GM12878 (cell line): ENCODE data around the gene STARD13. TPM values are rescaled to one million over a fixed set of nuclear protein-coding genes. Genes with fewer than 3 reads are reported as not detected.

ENCODE experiments used
- ATAC-seq: fragments of 200-7000 bp; cut with Tn5 transposase; 3 replicates; pipeline ENCODE4 v1.9.1; 2020; ENCODE audit warnings: mild to moderate bottlenecking, moderate library complexity
- BruUV-seq: library from RNA; stranded (reverse); fragments of 400-500 nt; replicated peaks from 2 replicates; lab custom pipeline; 2021; lab: Mats Ljungman, UMichigan
- CTCF ChIA-PET: fragments of 300-600 bp; sonication (Branson Sonifier 250); formaldehyde crosslinking; extraction: SDS; loops from one replicate; lab custom pipeline; 2021; ENCODE audit warnings: inconsistent platforms; lab: Yijun Ruan, JAX
- POLR2A ChIA-PET: fragments of 350-600 bp; formaldehyde crosslinking; extraction: SDS; loops from one replicate; lab custom pipeline; 2021; ENCODE audit warnings: inconsistent platforms; lab: Charles Lee
- RAD21 ChIA-PET: fragments of 300-600 bp; sonication (Branson Sonifier 250); formaldehyde crosslinking; loops from one replicate; lab custom pipeline; 2023; ENCODE audit warnings: antibody characterized with exemption; ENCODE audit not compliant: unreplicated experiment; lab: Charles Lee
- SMC1A ChIA-PET: fragments of 300-600 bp; sonication (Branson Sonifier 250); formaldehyde crosslinking; loops from one replicate; lab custom pipeline; 2023; ENCODE audit not compliant: unreplicated experiment, uncharacterized antibody; lab: Charles Lee
- DNase-seq: peaks from one replicate; pipeline ENCODE4 v3.0.0-alpha.2; 2011; ENCODE audit warnings: low read depth, low spot score
- FAIRE-seq: peaks from 3 replicates; lab custom pipeline; 2011; peaks lifted over from hg19 to GRCh38; lab: Jason Lieb, UNC
- H2AFZ ChIP-seq: 2 replicates; pipeline ENCODE4 v1.6.0; 2011; ENCODE audit warnings: low read depth, low read length, control low read depth; ENCODE audit not compliant: control insufficient read depth
- H3K27ac ChIP-seq: 2 replicates; pipeline ENCODE4 v1.5.1; 2011; ENCODE audit warnings: control low read depth; ENCODE audit not compliant: control insufficient read depth, insufficient read depth
- H3K27me3 ChIP-seq, 2 experiments: replicated peaks in 1 of 2; 2 replicates each; pipeline versions ENCODE4 v1.6.0 to v1.6.1; 2011; ENCODE audit warnings: low read length in 1 of 2; ENCODE audit not compliant: control insufficient read depth in 2 of 2, insufficient read depth in 2 of 2
- H3K36me3 ChIP-seq, 2 experiments: 2 replicates each; pipeline ENCODE4 v1.5.1; 2011; ENCODE audit warnings: low read length in 1 of 2; ENCODE audit not compliant: control insufficient read depth in 2 of 2, insufficient read depth in 2 of 2
- H3K4me1 ChIP-seq: 2 replicates; pipeline ENCODE4 v1.6.1; 2011; ENCODE audit warnings: mild to moderate bottlenecking, low read length, moderate library complexity, mixed read lengths; ENCODE audit not compliant: control insufficient read depth, insufficient read depth
- H3K4me2 ChIP-seq: 2 replicates; pipeline ENCODE4 v1.6.0; 2011; ENCODE audit warnings: control low read depth; ENCODE audit not compliant: control insufficient read depth, insufficient read depth
- H3K4me3 ChIP-seq: fragments of 200-600 bp; sonication (generic); 2 replicates; pipeline ENCODE4 v1.5.1; 2016
- H3K79me2 ChIP-seq: 2 replicates; pipeline ENCODE4 v1.6.0; 2011; ENCODE audit warnings: low read length; ENCODE audit not compliant: control insufficient read depth, insufficient read depth
- H3K9ac ChIP-seq: 2 replicates; pipeline ENCODE4 v1.8.0; 2011; ENCODE audit warnings: low read length, control low read depth, mixed read lengths; ENCODE audit not compliant: control insufficient read depth, insufficient read depth
- H3K9me3 ChIP-seq: replicated peaks from 3 replicates; pipeline ENCODE4 v1.5.1; 2011; ENCODE audit warnings: mild to moderate bottlenecking, low read length; ENCODE audit not compliant: control insufficient read depth, insufficient read depth
- H4K20me1 ChIP-seq: 2 replicates; pipeline ENCODE4 v1.6.0; 2011; ENCODE audit not compliant: control insufficient read depth, insufficient read depth
- ATF7 ChIP-seq: fragments of 450-650 bp; IDR thresholded peaks from 2 replicates; pipeline ENCODE4 v1.6.1; 2016; ENCODE audit warnings: low read depth, mild to moderate bottlenecking
- CHD1 ChIP-seq: IDR thresholded peaks from 2 replicates; pipeline ENCODE4 v1.6.1; 2012; ENCODE audit warnings: low read depth, low read length, improper control_type of control experiment
- EGR1 ChIP-seq, 2 experiments: IDR thresholded peaks; 1 replicate in 1 of 2; 2 replicates in 1 of 2; pipeline ENCODE4 v1.6.1; 2011 to 2012; ENCODE audit warnings: low read depth in 2 of 2, low read length in 2 of 2, borderline replicate concordance in 1 of 2, mild to moderate bottlenecking in 1 of 2, moderate library complexity in 1 of 2
- GABPA ChIP-seq: IDR thresholded peaks from 2 replicates; pipeline ENCODE4 v1.6.1; 2014; ENCODE audit warnings: antibody characterized with exemption, low read depth, mild to moderate bottlenecking, inconsistent platforms
- GATAD2B ChIP-seq: fragments of 450-650 bp; conservative IDR thresholded peaks from 2 replicates; pipeline ENCODE4 v1.6.1; 2017; ENCODE audit warnings: low read depth, mild to moderate bottlenecking, moderate library complexity
- MEF2B ChIP-seq: fragments of 450-650 bp; IDR thresholded peaks from 2 replicates; pipeline ENCODE4 v1.6.1; 2018; ENCODE audit warnings: mild to moderate bottlenecking, moderate library complexity; ENCODE audit not compliant: partially characterized antibody, poor library complexity, severe bottlenecking
- NBN ChIP-seq: fragments of 450-650 bp; IDR thresholded peaks from 2 replicates; pipeline ENCODE4 v1.6.1; 2016
- ZNF24 ChIP-seq: fragments of 450-650 bp; IDR thresholded peaks from 2 replicates; pipeline ENCODE4 v1.6.1; 2017; ENCODE audit warnings: antibody characterized with exemption, mild to moderate bottlenecking
- ZSCAN29 ChIP-seq: fragments of 450-650 bp; IDR thresholded peaks from 2 replicates; pipeline ENCODE4 v1.6.1; 2017; ENCODE audit warnings: mild to moderate bottlenecking, moderate library complexity
- WGBS: methylation state at CpG from one replicate; pipeline ENCODE4 v1.1.6; 2016; ENCODE audit warnings: low lambda C conversion rate; ENCODE audit not compliant: insufficient replicate concordance, insufficient coverage; ENCODE audit errors: missing lambda C conversion rate; 5-methylcytosine and 5-hydroxymethylcytosine counted together
- in situ Hi-C: fragments of 300-500 bp; cut with MboI; formaldehyde crosslinking; loops from 9 replicates; pipeline ENCODE4 v1.14.3; 2018; ENCODE audit warnings: mixed read lengths
- intact Hi-C: fragments of 100-400 bp; cut with micrococcal nuclease; formaldehyde crosslinking; loops from one replicate; pipeline ENCODE4 v1.14.2; 2022; ENCODE audit not compliant: unreplicated experiment
- polyA plus RNA-seq, 11 experiments: library from polyadenylated mRNA; depleted of rRNA in 4 of 11; unstranded in 6 of 11; stranded (reverse) in 5 of 11; fragments of >200 nt; fragmentation: Nextera tagmentation in 4 of 11; fragmentation: Illumina TruSeq in 1 of 11; extraction: Ambion mirVana in 4 of 11; extraction: Trizol in 1 of 11; gene quantifications; 1 replicate in 1 of 11; 2 replicates in 10 of 11; pipeline versions ENCODE4 v1.2.1 to v1.2.3, GENCODE V29; 2011 to 2016; ENCODE audit warnings: inconsistent platforms in 2 of 11, missing spikeins in 2 of 11, low read depth in 1 of 11
- total RNA-seq, 4 experiments: library from RNA; depleted of rRNA in 3 of 4; stranded (reverse); fragments of >200 nt in 3 of 4; fragmentation: Illumina TruSeq in 1 of 4; extraction: Trizol in 1 of 4; gene quantifications; 2 replicates each; pipeline versions ENCODE4 v1.2.1 to v1.2.3, GENCODE V29; 2013 to 2021
- TF ChIP-seq, protein P1 (sequence below): fragments of 450-650 bp; conservative IDR thresholded peaks from 2 replicates; pipeline ENCODE4 v1.6.1; 2017; ENCODE audit warnings: mild to moderate bottlenecking, moderate library complexity
- TF ChIP-seq, protein P2 (sequence below), 3 experiments: IDR thresholded peaks in 2 of 3; conservative IDR thresholded peaks in 1 of 3; 2 replicates each; pipeline ENCODE4 v1.5.1; 2011; ENCODE audit warnings: low read depth in 3 of 3, low read length in 3 of 3, mild to moderate bottlenecking in 3 of 3, control low read depth in 2 of 3, moderate library complexity in 2 of 3, inconsistent platforms in 1 of 3, mixed read lengths in 1 of 3; ENCODE audit not compliant: control insufficient read depth in 2 of 3, insufficient read depth in 1 of 3; ENCODE audit errors: extremely low read depth in 1 of 3
- TF ChIP-seq, protein P3 (sequence below): fragments of 450-650 bp; IDR thresholded peaks from 2 replicates; pipeline ENCODE4 v1.6.1; 2017; ENCODE audit warnings: mild to moderate bottlenecking, low read depth, inconsistent platforms; ENCODE audit not compliant: poor library complexity, severe bottlenecking
- TF ChIP-seq, protein P4 (sequence below): fragments of 450-650 bp; IDR thresholded peaks from 2 replicates; pipeline ENCODE4 v1.6.1; 2017; ENCODE audit warnings: low read depth, mild to moderate bottlenecking, moderate library complexity
- TF ChIP-seq, protein P5 (sequence below): IDR thresholded peaks from 2 replicates; pipeline ENCODE4 v1.6.1; 2011; ENCODE audit warnings: low read depth, low read length, improper control_type of control experiment, borderline replicate concordance

STARD13 gene
- total and polyA plus RNA-seq, 10 of the 15 experiments (the other 5 are each of a cell fraction or from before 2014, with no cell fraction given): 4.0 to 41.6 (median 10.1) TPM

DNA sequence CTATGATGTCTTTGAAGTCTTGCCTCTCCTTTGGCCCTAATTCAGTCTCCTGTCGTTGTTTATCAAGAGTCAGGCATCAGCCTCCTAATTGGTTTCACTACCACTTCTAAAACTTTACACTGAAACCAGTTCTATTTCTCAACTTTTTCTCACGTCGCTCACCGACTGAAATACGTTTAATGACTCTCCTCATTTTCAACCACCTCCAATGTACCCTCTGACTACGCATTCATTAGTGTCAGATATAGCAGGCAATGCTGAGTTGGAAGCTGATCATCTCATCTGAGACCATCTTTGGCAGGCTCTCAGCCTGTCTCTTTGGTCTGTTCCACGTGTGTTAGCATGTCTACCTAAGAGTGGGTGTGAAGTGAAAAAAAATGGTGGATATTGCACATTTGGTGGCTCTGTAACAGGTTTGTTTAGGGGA lies 141.2 kb downstream of the STARD13 start:
- H3K9me3 ChIP-seq: peaks cover 18% of the 10 kb centered on the region
- TF ChIP-seq GATAD2B (peak; percentile 71), ZSCAN29 (peak; percentile 12; the same call in 1 of the 2 replicates), MEF2B (peak; percentile 91), ATF7 (peak; percentile 89), ZNF24 (peak; percentile 86), CHD1 (no peak), GABPA (no peak), EGR1 (IDR thresholded peaks at IDR 0.05; ENCODE audit: borderline replicate concordance in 1 of 2, low read depth in 2 of 2, low read length in 2 of 2) (no peak), NBN (peak; percentile 73)
- TF ChIP-seq, protein P1, sequence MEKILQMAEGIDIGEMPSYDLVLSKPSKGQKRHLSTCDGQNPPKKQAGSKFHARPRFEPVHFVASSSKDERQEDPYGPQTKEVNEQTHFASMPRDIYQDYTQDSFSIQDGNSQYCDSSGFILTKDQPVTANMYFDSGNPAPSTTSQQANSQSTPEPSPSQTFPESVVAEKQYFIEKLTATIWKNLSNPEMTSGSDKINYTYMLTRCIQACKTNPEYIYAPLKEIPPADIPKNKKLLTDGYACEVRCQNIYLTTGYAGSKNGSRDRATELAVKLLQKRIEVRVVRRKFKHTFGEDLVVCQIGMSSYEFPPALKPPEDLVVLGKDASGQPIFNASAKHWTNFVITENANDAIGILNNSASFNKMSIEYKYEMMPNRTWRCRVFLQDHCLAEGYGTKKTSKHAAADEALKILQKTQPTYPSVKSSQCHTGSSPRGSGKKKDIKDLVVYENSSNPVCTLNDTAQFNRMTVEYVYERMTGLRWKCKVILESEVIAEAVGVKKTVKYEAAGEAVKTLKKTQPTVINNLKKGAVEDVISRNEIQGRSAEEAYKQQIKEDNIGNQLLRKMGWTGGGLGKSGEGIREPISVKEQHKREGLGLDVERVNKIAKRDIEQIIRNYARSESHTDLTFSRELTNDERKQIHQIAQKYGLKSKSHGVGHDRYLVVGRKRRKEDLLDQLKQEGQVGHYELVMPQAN: no peak
- TF ChIP-seq, protein P2, sequence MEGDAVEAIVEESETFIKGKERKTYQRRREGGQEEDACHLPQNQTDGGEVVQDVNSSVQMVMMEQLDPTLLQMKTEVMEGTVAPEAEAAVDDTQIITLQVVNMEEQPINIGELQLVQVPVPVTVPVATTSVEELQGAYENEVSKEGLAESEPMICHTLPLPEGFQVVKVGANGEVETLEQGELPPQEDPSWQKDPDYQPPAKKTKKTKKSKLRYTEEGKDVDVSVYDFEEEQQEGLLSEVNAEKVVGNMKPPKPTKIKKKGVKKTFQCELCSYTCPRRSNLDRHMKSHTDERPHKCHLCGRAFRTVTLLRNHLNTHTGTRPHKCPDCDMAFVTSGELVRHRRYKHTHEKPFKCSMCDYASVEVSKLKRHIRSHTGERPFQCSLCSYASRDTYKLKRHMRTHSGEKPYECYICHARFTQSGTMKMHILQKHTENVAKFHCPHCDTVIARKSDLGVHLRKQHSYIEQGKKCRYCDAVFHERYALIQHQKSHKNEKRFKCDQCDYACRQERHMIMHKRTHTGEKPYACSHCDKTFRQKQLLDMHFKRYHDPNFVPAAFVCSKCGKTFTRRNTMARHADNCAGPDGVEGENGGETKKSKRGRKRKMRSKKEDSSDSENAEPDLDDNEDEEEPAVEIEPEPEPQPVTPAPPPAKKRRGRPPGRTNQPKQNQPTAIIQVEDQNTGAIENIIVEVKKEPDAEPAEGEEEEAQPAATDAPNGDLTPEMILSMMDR (IDR thresholded peaks at IDR 0.05 in 2 of 3, conservative IDR thresholded peaks at IDR 0.05 in 1 of 3; ENCODE audit: control insufficient read depth in 2 of 3, extremely low read depth in 1 of 3, insufficient read depth in 1 of 3, low read depth in 3 of 3, low read length in 3 of 3): no peak
- TF ChIP-seq, protein P3, sequence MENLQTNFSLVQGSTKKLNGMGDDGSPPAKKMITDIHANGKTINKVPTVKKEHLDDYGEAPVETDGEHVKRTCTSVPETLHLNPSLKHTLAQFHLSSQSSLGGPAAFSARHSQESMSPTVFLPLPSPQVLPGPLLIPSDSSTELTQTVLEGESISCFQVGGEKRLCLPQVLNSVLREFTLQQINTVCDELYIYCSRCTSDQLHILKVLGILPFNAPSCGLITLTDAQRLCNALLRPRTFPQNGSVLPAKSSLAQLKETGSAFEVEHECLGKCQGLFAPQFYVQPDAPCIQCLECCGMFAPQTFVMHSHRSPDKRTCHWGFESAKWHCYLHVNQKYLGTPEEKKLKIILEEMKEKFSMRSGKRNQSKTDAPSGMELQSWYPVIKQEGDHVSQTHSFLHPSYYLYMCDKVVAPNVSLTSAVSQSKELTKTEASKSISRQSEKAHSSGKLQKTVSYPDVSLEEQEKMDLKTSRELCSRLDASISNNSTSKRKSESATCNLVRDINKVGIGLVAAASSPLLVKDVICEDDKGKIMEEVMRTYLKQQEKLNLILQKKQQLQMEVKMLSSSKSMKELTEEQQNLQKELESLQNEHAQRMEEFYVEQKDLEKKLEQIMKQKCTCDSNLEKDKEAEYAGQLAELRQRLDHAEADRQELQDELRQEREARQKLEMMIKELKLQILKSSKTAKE: peak; percentile 62
- TF ChIP-seq, protein P4, sequence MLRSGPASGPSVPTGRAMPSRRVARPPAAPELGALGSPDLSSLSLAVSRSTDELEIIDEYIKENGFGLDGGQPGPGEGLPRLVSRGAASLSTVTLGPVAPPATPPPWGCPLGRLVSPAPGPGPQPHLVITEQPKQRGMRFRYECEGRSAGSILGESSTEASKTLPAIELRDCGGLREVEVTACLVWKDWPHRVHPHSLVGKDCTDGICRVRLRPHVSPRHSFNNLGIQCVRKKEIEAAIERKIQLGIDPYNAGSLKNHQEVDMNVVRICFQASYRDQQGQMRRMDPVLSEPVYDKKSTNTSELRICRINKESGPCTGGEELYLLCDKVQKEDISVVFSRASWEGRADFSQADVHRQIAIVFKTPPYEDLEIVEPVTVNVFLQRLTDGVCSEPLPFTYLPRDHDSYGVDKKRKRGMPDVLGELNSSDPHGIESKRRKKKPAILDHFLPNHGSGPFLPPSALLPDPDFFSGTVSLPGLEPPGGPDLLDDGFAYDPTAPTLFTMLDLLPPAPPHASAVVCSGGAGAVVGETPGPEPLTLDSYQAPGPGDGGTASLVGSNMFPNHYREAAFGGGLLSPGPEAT: peak; percentile 69
- TF ChIP-seq, protein P5, sequence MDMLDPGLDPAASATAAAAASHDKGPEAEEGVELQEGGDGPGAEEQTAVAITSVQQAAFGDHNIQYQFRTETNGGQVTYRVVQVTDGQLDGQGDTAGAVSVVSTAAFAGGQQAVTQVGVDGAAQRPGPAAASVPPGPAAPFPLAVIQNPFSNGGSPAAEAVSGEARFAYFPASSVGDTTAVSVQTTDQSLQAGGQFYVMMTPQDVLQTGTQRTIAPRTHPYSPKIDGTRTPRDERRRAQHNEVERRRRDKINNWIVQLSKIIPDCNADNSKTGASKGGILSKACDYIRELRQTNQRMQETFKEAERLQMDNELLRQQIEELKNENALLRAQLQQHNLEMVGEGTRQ: no peak

More for the DNA sequence above, 141.2 kb downstream of the STARD13 start:
- H3K79me2 ChIP-seq: peaks cover 10% of the 10 kb centered on the region
- no peak overlapping the region for H3K4me3 ChIP-seq
- no peak overlapping the region; the same call in 1 of the 2 replicates for H2AFZ ChIP-seq
- H3K4me2 ChIP-seq: 0 out of 2 replicates have a peak overlapping the region, but pooled peaks have one; percentile 34
- ChIA-PET SMC1A (interaction anchor here (0.6 to 20.2 kb wide), 7 partner anchors 12 to 50 kb away, joined by 3 to 832 read pairs (median 3); no protein-coding TSS in a partner anchor), RAD21 (interaction anchor here (0.7 to 9.9 kb wide), 13 partner anchors 9 to 586 kb away, joined by 3 to 231 read pairs (median 4); partner anchors contain the start of gene PDS5B), CTCF (interaction anchor here (1.0 to 3.3 kb wide), 8 partner anchors 35 to 75 kb away, joined by 3 to 52 read pairs (median 6); no protein-coding TSS in a partner anchor), POLR2A (interaction anchor here (0.7 to 12.2 kb wide), 4 partner anchors 34 to 99 kb away, joined by 3 to 343 read pairs (median 48); no protein-coding TSS in a partner anchor)
- peaks cover 5% of the 10 kb centered on the region in 2 experiments; a peak in 3 of 4 replicates for H3K36me3 ChIP-seq
- peak overlapping the region; percentile 98 for H3K27ac ChIP-seq
- no peak overlapping the region for H3K9ac ChIP-seq
- no TSS peak for BruUV-seq
- intact Hi-C loops (loop anchor here (1.0 kb wide), 1 partner anchor 51 kb away; no protein-coding TSS in a partner anchor), in situ Hi-C loops (no loop called here)
- ATAC-seq (peak; percentile 84), DNase-seq (peak; percentile 90), FAIRE-seq (peak; percentile 35)
- WGBS: 96% methylated on average over 7 of the region's 7 CpGs
- H3K27me3 ChIP-seq: no peaks in the 10 kb centered on the region
- H4K20me1 ChIP-seq: no peaks in the 10 kb centered on the region
- H3K4me1 ChIP-seq: peaks cover 39% of the 10 kb centered on the region
